OCI-LY7 (cell line): ENCODE data around the gene BIVM. TPM values are rescaled to one million over a fixed set of nuclear protein-coding genes. Genes with fewer than 3 reads are reported as not detected.

Experiments used
- BruUV-seq: library from RNA; stranded (reverse); fragments of 400-500 nt; replicated peaks from 2 replicates; lab custom pipeline; 2021; lab: Mats Ljungman, UMichigan
- CTCF ChIA-PET: fragments of 300-600 bp; sonication (Branson Sonifier 250); formaldehyde crosslinking; loops from one replicate; lab custom pipeline; 2022; ENCODE audit warnings: antibody characterized with exemption; ENCODE audit not compliant: unreplicated experiment; lab: Charles Lee
- POLR2A ChIA-PET: fragments of 300-600 bp; sonication (Branson Sonifier 250); formaldehyde crosslinking; loops from one replicate; lab custom pipeline; 2022; ENCODE audit warnings: antibody characterized with exemption; lab: Charles Lee
- DNase-seq: peaks from one replicate; pipeline ENCODE4 v3.0.0-alpha.2; 2015; ENCODE audit warnings: low spot score
- H2AFZ ChIP-seq: fragments of 200-600 bp; sonication (generic), shearing (Covaris generic); 2 replicates; pipeline ENCODE4 v1.6.1; 2014; ENCODE audit warnings: mild to moderate bottlenecking, antibody characterized with exemption, low read length, moderate library complexity
- H3K27ac ChIP-seq: fragments of 200-600 bp; sonication (generic); 2 replicates; pipeline ENCODE4 v1.5.1; 2014; ENCODE audit warnings: mixed run types, low read depth, mild to moderate bottlenecking, moderate library complexity, low read length, inconsistent platforms; ENCODE audit not compliant: poor library complexity, severe bottlenecking
- H3K36me3 ChIP-seq: fragments of 200-600 bp; sonication (generic); 2 replicates; pipeline ENCODE4 v1.6.1; 2014; ENCODE audit warnings: mild to moderate bottlenecking, antibody characterized with exemption, low read length, moderate library complexity, mixed read lengths; ENCODE audit not compliant: insufficient read depth
- H3K4me1 ChIP-seq: fragments of 200-600 bp; sonication (generic); 2 replicates; pipeline ENCODE4 v1.5.1; 2014; ENCODE audit warnings: mild to moderate bottlenecking, low read length; ENCODE audit not compliant: insufficient read depth, poor library complexity, severe bottlenecking
- H3K4me2 ChIP-seq: fragments of 200-600 bp; sonication (generic); 2 replicates; pipeline ENCODE4 v1.6.1; 2014; ENCODE audit warnings: mild to moderate bottlenecking, low read length
- H3K4me3 ChIP-seq: fragments of 200-600 bp; sonication (generic); 2 replicates; pipeline ENCODE4 v1.5.1; 2014; ENCODE audit warnings: mild to moderate bottlenecking, low read depth, low read length; ENCODE audit not compliant: poor library complexity, severe bottlenecking
- H3K79me2 ChIP-seq: fragments of 200-600 bp; sonication (generic); 2 replicates; pipeline ENCODE4 v1.6.1; 2016; ENCODE audit warnings: low read depth, mild to moderate bottlenecking, low read length, moderate library complexity, mixed read lengths; ENCODE audit not compliant: insufficient read depth
- H3K9me2 ChIP-seq: fragments of 200-600 bp; sonication (generic); 2 replicates; pipeline ENCODE4 v1.6.1; 2016; ENCODE audit warnings: mild to moderate bottlenecking, low read length, mixed read lengths; ENCODE audit not compliant: insufficient read depth
- H3K9me3 ChIP-seq: fragments of 200-600 bp; sonication (generic); 2 replicates; pipeline ENCODE4 v1.6.1; 2014; ENCODE audit warnings: mild to moderate bottlenecking, mixed run types, low read length, mixed read lengths
- H4K20me1 ChIP-seq: fragments of 200-600 bp; sonication (generic); 2 replicates; pipeline ENCODE4 v1.6.1; 2014; ENCODE audit warnings: mild to moderate bottlenecking, antibody characterized with exemption, low read length, moderate library complexity, mixed read lengths; ENCODE audit not compliant: insufficient read depth
- intact Hi-C: fragments of 100-400 bp; cut with micrococcal nuclease; formaldehyde crosslinking; loops from one replicate; pipeline ENCODE4 v1.10.0; 2022; ENCODE audit not compliant: unreplicated experiment
- total RNA-seq, 2 experiments: library from RNA; depleted of rRNA in 1 of 2; stranded (reverse); fragments of >200 nt in 1 of 2; shearing (Covaris generic) in 1 of 2; gene quantifications; 2 replicates each; pipeline ENCODE4 v1.2.3, GENCODE V29; 2014 to 2022
- TF ChIP-seq, protein P1 (sequence below): fragments of 200-600 bp; sonication (generic); conservative IDR thresholded peaks from 2 replicates; pipeline ENCODE4 v1.5.1; 2014; ENCODE audit warnings: mild to moderate bottlenecking, antibody characterized with exemption, low read length, moderate library complexity, mixed read lengths

Gene BIVM
- total RNA-seq, 2 experiments from 2014 or later: not detected

DNA sequence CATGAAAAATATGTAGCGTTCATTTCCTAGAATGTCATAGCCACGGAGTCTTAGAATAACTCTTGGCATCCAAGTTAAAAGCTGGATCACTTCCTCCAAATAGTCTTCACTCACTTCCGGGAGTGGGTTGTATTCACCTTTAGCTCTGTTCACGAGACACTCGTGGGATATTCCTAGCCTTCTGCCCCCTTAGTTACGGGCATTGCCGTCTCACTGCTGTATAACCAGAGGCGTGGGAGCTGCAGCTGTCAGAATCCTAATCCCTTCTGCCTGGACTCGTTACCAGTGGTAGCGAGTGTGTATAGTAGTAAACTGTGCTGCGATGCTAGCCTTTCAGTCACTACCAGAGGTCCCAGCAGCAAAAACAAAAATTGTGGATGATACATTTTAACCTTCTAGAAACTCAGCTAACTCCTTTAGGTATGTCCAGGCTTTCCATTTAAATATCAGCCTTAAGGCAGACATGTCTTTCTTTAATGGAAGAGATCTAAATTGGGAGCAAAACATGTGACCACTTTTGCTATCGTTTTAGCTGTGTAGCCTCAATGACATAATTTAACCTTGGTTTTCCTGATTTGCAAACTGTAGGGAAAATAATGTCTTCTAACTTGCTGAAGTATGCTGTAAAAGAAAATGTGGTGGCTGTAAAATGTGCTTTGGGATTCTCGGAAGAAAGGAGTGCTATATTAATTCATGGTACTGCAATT, 81.0 kb downstream of the BIVM start:
- Histone ChIP-seq H3K4me2 (no peak overlapping the region), H3K36me3 (peaks cover 16% of the 10 kb centered on the region), H3K79me2 (no peaks in the 10 kb centered on the region), H3K27ac (no peak overlapping the region), H3K9me3 (no peaks in the 10 kb centered on the region), H4K20me1 (no peaks in the 10 kb centered on the region), H3K9me2 (no peaks in the 10 kb centered on the region), H3K4me1 (no peaks in the 10 kb centered on the region), H2AFZ (no peak overlapping the region), H3K4me3 (no peak overlapping the region)
- DNase-seq: no peak
- TF ChIP-seq, protein P1, sequence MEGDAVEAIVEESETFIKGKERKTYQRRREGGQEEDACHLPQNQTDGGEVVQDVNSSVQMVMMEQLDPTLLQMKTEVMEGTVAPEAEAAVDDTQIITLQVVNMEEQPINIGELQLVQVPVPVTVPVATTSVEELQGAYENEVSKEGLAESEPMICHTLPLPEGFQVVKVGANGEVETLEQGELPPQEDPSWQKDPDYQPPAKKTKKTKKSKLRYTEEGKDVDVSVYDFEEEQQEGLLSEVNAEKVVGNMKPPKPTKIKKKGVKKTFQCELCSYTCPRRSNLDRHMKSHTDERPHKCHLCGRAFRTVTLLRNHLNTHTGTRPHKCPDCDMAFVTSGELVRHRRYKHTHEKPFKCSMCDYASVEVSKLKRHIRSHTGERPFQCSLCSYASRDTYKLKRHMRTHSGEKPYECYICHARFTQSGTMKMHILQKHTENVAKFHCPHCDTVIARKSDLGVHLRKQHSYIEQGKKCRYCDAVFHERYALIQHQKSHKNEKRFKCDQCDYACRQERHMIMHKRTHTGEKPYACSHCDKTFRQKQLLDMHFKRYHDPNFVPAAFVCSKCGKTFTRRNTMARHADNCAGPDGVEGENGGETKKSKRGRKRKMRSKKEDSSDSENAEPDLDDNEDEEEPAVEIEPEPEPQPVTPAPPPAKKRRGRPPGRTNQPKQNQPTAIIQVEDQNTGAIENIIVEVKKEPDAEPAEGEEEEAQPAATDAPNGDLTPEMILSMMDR: no peak
- intact Hi-C loops: no loop called here
- POLR2A ChIA-PET: interaction anchor here (0.6 kb wide), 1 partner anchor 77 kb away, joined by 3 read pairs; no protein-coding TSS in a partner anchor
- no TSS peak for BruUV-seq
- CTCF ChIA-PET: no interaction called here

DNA sequence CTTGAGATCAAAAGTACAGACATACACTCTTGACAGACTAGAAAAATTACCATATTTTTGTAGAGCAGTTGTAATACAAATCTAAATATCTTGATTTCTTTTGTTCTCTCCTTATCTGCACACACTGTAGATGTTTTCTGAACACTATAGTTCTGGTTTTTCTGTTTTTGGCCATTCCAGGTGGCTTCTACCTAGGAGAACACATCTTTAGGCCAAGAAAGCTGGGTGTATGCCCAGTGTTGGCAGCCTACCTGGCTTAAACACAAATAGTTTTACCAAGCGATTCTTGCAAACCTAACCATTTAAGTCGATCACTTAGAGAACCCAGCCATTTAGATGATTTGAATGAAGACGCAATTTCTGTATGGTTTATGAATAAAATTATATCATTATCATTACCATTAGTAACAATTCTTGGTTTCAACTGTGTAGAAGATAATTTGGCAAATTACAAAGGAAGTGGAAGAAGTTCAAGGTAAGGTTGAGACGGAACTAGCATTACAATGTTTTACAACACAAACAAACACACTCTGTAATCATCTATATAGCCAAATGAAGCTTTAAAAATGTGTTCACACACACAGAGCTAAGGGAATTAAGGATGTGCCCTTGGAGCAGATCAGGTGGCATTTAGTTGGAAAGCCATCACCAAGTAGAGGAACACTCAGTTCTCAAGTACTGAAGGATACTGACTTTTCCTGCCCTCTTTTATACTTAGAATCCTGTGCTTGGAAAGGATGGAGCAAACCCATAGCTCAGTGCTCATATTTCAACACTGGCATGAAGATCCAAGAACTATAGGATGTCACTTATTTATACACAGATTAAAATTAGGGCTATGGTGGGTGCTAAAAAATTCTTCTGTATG, 83.1 kb downstream of the BIVM start:
- Histone ChIP-seq H3K4me2 (no peak overlapping the region), H3K9me3 (no peaks in the 10 kb centered on the region), H3K36me3 (no peaks in the 10 kb centered on the region), H3K4me3 (no peak overlapping the region), H4K20me1 (no peaks in the 10 kb centered on the region), H3K4me1 (no peaks in the 10 kb centered on the region), H3K27ac (no peak overlapping the region), H2AFZ (no peak overlapping the region), H3K79me2 (no peaks in the 10 kb centered on the region), H3K9me2 (no peaks in the 10 kb centered on the region)
- intact Hi-C loops: no loop called here
- DNase-seq: no peak
- TF ChIP-seq, protein P1: no peak
- no TSS peak for BruUV-seq
- POLR2A ChIA-PET: no interaction called here
- CTCF ChIA-PET: no interaction called here

Other genes starting within 250 kb of the BIVM start
- gene TPP2, start 202.1 kb upstream of the BIVM start, total RNA-seq (2014; rRNA removed; shearing (Covaris generic)): 31.1 and 31.4 TPM in 2 replicates
- gene TPP2, start 202.1 kb upstream of the BIVM start, total RNA-seq (2022): 36.3 and 39.7 TPM in 2 replicates
- gene METTL21C, start 104.1 kb upstream of the BIVM start, total RNA-seq (2014; rRNA removed; shearing (Covaris generic)): not detected in 2 replicates
- not detected in 2 replicates for gene METTL21C, start 104.1 kb upstream of the BIVM start, total RNA-seq (2022)
- 6.7 and 14.2 TPM in 2 replicates for gene TEX30, start 25.3 kb upstream of the BIVM start, total RNA-seq (2014; rRNA removed; shearing (Covaris generic))
- gene TEX30, start 25.3 kb upstream of the BIVM start, total RNA-seq (2022): 4.0 and 5.4 TPM in 2 replicates
- gene POGLUT2, start 143 bp upstream of the BIVM start, total RNA-seq (2014; rRNA removed; shearing (Covaris generic)): not detected in 2 replicates
- not detected in 2 replicates for gene POGLUT2, start 143 bp upstream of the BIVM start, total RNA-seq (2022)
- gene ERCC5, start 46.9 kb downstream of the BIVM start, total RNA-seq (2014; rRNA removed; shearing (Covaris generic)): 37.9 and 39.2 TPM in 2 replicates
- 38.5 and 44.3 TPM in 2 replicates for gene ERCC5, start 46.9 kb downstream of the BIVM start, total RNA-seq (2022)